A549 treated with Hydrocortisone at 1 μM for 4 hours (cell line): ENCODE data around the gene FLRT1. TPM values are rescaled to one million over a fixed set of nuclear protein-coding genes. Genes with fewer than 3 reads are reported as not detected.

Source experiments
- total RNA-seq: library from RNA; stranded (reverse); fragments of 200-300 nt; extraction: Qiagen RNA extraction; gene quantifications from 5 replicates; pipeline ENCODE4 v1.2.3, GENCODE V29; 2022

Gene FLRT1
- total RNA-seq = 0.03 to 0.09 TPM (median 0.06 TPM) in 5 replicates

GRCh38 chr11:64035576-64035975, at the start of gene FLRT1:
TSS of gene FLRT1 (plus strand) at chr11:64035931. CDS start at chr11:64116268, 80,337 bp downstream.

GRCh38 chr11:63986156-63986931, 49.4 kb upstream of the FLRT1 start, which contains the start of gene OTUB1:
TSS of gene OTUB1 (plus strand) at chr11:63986438. CDS start at chr11:63986457, 19 bp downstream.

Other genes starting within 250 kb of the FLRT1 start
- 37.1 to 49.7 TPM (median 47.9 TPM) in 5 replicates for gene SPINDOC, start 222.5 kb upstream of the FLRT1 start, total RNA-seq
- 26.9 to 33.7 TPM (median 28.9 TPM) in 5 replicates for gene MARK2, start 196.8 kb upstream of the FLRT1 start, total RNA-seq
- gene RCOR2, start 118.8 kb upstream of the FLRT1 start, total RNA-seq = 0.88 to 1.1 TPM (median 0.99 TPM) in 5 replicates
- gene NAA40, start 96.9 kb upstream of the FLRT1 start, total RNA-seq = 13.8 to 18.2 TPM (median 15.3 TPM) in 5 replicates
- 634 to 1,125 TPM (median 1,037 TPM) in 5 replicates for gene COX8A, start 61.3 kb upstream of the FLRT1 start, total RNA-seq
- 109 to 136 TPM (median 127 TPM) in 5 replicates for gene OTUB1, start 49.5 kb upstream of the FLRT1 start, total RNA-seq
- 9.0 to 15.8 TPM (median 13.5 TPM) in 5 replicates for gene MACROD1, start 130.2 kb downstream of the FLRT1 start, total RNA-seq
- gene STIP1, start 150.2 kb downstream of the FLRT1 start, total RNA-seq = 226 to 294 TPM (median 239 TPM) in 5 replicates
- gene FERMT3, start 170.8 kb downstream of the FLRT1 start, total RNA-seq = 0.90 to 3.5 TPM (median 1.1 TPM) in 5 replicates
- gene TRPT1, start 190.3 kb downstream of the FLRT1 start, total RNA-seq = 15.9 to 26.7 TPM (median 25.0 TPM) in 5 replicates
- 30.0 to 39.3 TPM (median 36.0 TPM) in 5 replicates for gene NUDT22, start 190.3 kb downstream of the FLRT1 start, total RNA-seq
- 17.1 to 22.6 TPM (median 21.1 TPM) in 5 replicates for gene DNAJC4, start 194.6 kb downstream of the FLRT1 start, total RNA-seq
- 32.7 to 53.8 TPM (median 47.9 TPM) in 5 replicates for gene VEGFB, start 198.7 kb downstream of the FLRT1 start, total RNA-seq
- 119 to 148 TPM (median 123 TPM) in 5 replicates for gene FKBP2, start 205.2 kb downstream of the FLRT1 start, total RNA-seq
- gene PPP1R14B, start 211.0 kb downstream of the FLRT1 start, total RNA-seq = 195 to 381 TPM (median 360 TPM) in 5 replicates
- gene PLCB3, start 215.6 kb downstream of the FLRT1 start, total RNA-seq = 16.8 to 23.4 TPM (median 20.3 TPM) in 5 replicates
- gene BAD, start 248.7 kb downstream of the FLRT1 start, total RNA-seq = 65.9 to 95.2 TPM (median 90.0 TPM) in 5 replicates
- 35.7 to 48.9 TPM (median 42.5 TPM) in 5 replicates for gene GPR137, start 249.9 kb downstream of the FLRT1 start, total RNA-seq